GM12865 (cell line): Measurements from ENCODE around the gene SDC3.

ENCODE experiments used
- DNase-seq: peaks from one replicate; pipeline ENCODE4 v3.0.0; 2010; ENCODE audit warnings: low read depth
- H3K4me3 ChIP-seq: 2 replicates; pipeline ENCODE4 v1.5.1; 2011; ENCODE audit warnings: mild to moderate bottlenecking, low read depth, low read length, control low read depth
- CTCF ChIP-seq: IDR thresholded peaks from 2 replicates; pipeline ENCODE4 v1.5.1; 2011; ENCODE audit warnings: low read length, control low read depth, low read depth, inconsistent platforms; ENCODE audit not compliant: insufficient read depth; ENCODE audit errors: missing control alignments

Gene SDC3

DNA sequence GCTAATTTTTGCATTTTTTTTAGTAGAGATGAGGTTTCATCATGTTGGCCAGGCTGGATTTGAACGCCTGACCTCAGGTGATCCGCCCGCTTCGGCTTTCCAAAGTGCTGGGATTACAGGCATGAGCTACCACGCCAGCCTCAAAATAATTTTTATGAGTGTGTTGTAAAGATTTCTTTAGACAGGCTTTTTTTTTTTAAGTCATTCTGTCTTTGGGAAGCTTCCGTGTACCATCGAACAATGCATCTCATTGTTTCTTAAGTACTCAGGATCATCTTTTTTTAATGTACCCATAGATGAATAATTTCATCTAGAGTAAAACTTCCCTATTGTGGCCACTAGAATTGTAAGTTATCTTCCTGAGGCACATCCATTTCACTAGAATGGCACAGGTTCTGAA is 19.6 kb upstream of the SDC3 start:
- TF ChIP-seq CTCF = no peak
- DNase-seq = no peak
- H3K4me3 ChIP-seq = no peak overlapping the region

GRCh38 chr1:30927448-30927847 is 18.9 kb upstream of the SDC3 start:
- DNase-seq = no peak
- TF ChIP-seq CTCF = no peak
- no peak overlapping the region for H3K4me3 ChIP-seq

DNA sequence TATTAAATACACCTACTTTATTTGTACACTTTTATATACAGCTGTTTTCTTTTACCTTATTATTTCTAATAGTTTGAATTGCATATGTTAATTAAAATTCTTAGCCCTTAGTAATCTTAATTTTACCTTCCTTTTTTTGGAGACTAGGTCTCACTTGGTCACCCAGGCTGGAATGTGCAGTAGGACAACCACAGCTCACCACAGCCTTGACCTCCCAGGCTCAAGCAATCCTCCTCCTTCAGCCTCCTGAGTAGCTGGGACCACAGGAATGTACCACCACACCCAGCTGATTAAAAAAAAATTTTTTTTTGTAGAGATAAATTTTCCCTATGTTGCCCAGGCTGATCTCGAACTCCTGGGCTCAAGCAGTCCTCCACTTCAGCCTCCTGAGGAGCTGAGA is 15.0 kb upstream of the SDC3 start:
- no peak overlapping the region for H3K4me3 ChIP-seq
- no peak for TF ChIP-seq CTCF
- DNase-seq = no peak

DNA sequence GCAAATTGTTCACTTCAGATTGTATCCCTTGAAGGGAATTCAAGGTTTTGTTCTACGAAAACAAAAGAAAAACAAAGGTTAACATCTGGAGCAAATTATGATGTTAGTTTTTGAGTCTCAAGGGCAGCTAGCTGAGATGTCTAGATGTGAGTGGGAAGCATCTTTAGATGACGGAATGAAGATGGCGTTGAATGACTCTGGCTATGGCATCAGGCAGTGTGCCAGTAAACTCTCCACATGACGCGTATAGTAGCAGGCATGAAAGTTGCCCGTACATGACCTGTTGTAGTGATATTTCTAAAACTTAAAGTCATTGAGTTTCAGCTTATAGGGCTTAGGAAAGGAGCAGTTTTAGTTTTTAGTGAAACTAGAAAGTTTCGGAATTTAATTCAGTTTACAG is 12.3 kb upstream of the SDC3 start:
- DNase-seq = no peak
- no peak overlapping the region for H3K4me3 ChIP-seq
- no peak for TF ChIP-seq CTCF

GRCh38 chr1:30919025-30919881 is 10.7 kb upstream of the SDC3 start:
- no peak overlapping the region for H3K4me3 ChIP-seq
- TF ChIP-seq CTCF = no peak
- DNase-seq = no peak

GRCh38 chr1:30916296-30916695 is 7.7 kb upstream of the SDC3 start:
- DNase-seq = no peak
- H3K4me3 ChIP-seq = no peak overlapping the region
- TF ChIP-seq CTCF = no peak
